Panc1 (cell line): Measurements from ENCODE around the gene PLCL1. TPM values are rescaled to one million over a fixed set of nuclear protein-coding genes. Genes with fewer than 3 reads are reported as not detected.

Source experiments
- ATAC-seq: fragments of 200-7000 bp; cut with Tn5 transposase; 2 replicates; pipeline ENCODE4 v1.9.1; 2020; ENCODE audit warnings: mild to moderate bottlenecking, moderate library complexity
- BruUV-seq: library from RNA; stranded (reverse); fragments of 400-500 nt; replicated peaks from 2 replicates; lab custom pipeline; 2021; lab: Mats Ljungman, UMichigan
- CTCF ChIA-PET: fragments of 300-600 bp; sonication (Branson Sonifier 250); formaldehyde crosslinking; loops from one replicate; lab custom pipeline; 2022; ENCODE audit warnings: antibody characterized with exemption; lab: Charles Lee
- POLR2A ChIA-PET: fragments of 300-600 bp; sonication (Branson Sonifier 250); formaldehyde crosslinking; loops from one replicate; lab custom pipeline; 2022; ENCODE audit warnings: antibody characterized with exemption; lab: Charles Lee
- DNase-seq: peaks from one replicate; pipeline ENCODE4 v3.0.0-alpha.2; 2010; ENCODE audit warnings: low read depth, low spot score
- H3K27ac ChIP-seq: 2 replicates; pipeline ENCODE4 v1.5.1; 2011; ENCODE audit warnings: mild to moderate bottlenecking, low read length, inconsistent platforms
- H3K27me3 ChIP-seq: fragments of 200-500 bp; sonication (Bioruptor generic); 2 replicates; pipeline ENCODE4 v1.6.0; 2014; ENCODE audit warnings: low read length, inconsistent platforms; ENCODE audit not compliant: control insufficient read depth, insufficient read depth
- H3K36me3 ChIP-seq: fragments of 200-500 bp; sonication (Bioruptor generic); 2 replicates; pipeline ENCODE4 v1.5.1; 2014; ENCODE audit warnings: inconsistent platforms, mild to moderate bottlenecking, low read length, moderate library complexity; ENCODE audit not compliant: control insufficient read depth, insufficient read depth
- H3K4me1 ChIP-seq: 2 replicates; pipeline ENCODE4 v1.5.1; 2011; ENCODE audit warnings: inconsistent platforms, mild to moderate bottlenecking, low read length, moderate library complexity; ENCODE audit not compliant: control insufficient read depth, insufficient read depth
- H3K4me3 ChIP-seq, 2 experiments: 2 replicates each; pipeline ENCODE4 v1.5.1; 2011 to 2012; ENCODE audit warnings: low read depth in 2 of 2, low read length in 2 of 2, mild to moderate bottlenecking in 2 of 2, inconsistent platforms in 1 of 2, moderate library complexity in 1 of 2
- H3K9me3 ChIP-seq: fragments of 200-500 bp; sonication (Bioruptor generic); 2 replicates; pipeline ENCODE4 v1.5.1; 2014; ENCODE audit warnings: low read depth, mild to moderate bottlenecking, inconsistent platforms, low read length, moderate library complexity; ENCODE audit not compliant: control insufficient read depth, insufficient read depth
- POLR2AphosphoS5 ChIP-seq: IDR thresholded peaks from 2 replicates; pipeline ENCODE4 v1.6.1; 2012; ENCODE audit warnings: mild to moderate bottlenecking, low read depth, low read length, moderate library complexity
- SIN3A ChIP-seq: IDR thresholded peaks from 2 replicates; pipeline ENCODE4 v1.6.1; 2012; ENCODE audit warnings: low read depth, mild to moderate bottlenecking, low read length, moderate library complexity, borderline replicate concordance; ENCODE audit not compliant: insufficient read depth
- TCF7L2 ChIP-seq: IDR thresholded peaks from 2 replicates; pipeline ENCODE4 v1.6.1; 2011; ENCODE audit warnings: mild to moderate bottlenecking, low read depth, low read length, inconsistent platforms
- in situ Hi-C: cut with HindIII; loops from 2 replicates; pipeline ENCODE4 v1.10.0; 2016; ENCODE audit warnings: low sequenced_read_pairs, low pct_unique_long_range_greater_than_20kb
- intact Hi-C: fragments of 100-400 bp; cut with micrococcal nuclease; formaldehyde crosslinking; loops from one replicate; pipeline ENCODE4 v1.10.0; 2022; ENCODE audit not compliant: unreplicated experiment
- total RNA-seq: library from RNA; stranded (reverse); gene quantifications from one replicate; pipeline ENCODE4 v1.2.1, GENCODE V29; 2021; ENCODE audit not compliant: unreplicated experiment
- TF ChIP-seq, protein P1 (sequence below): fragments of 450-650 bp; IDR thresholded peaks from 2 replicates; pipeline ENCODE4 v1.5.1; 2017; ENCODE audit warnings: mild to moderate bottlenecking
- TF ChIP-seq, protein P2 (sequence below), 2 experiments: IDR thresholded peaks; 2 replicates each; pipeline ENCODE4 v1.6.1; 2011 to 2012; ENCODE audit warnings: low read depth in 2 of 2, control low read depth in 1 of 2, low read length in 1 of 2, mild to moderate bottlenecking in 1 of 2, moderate library complexity in 1 of 2; ENCODE audit not compliant: insufficient read depth in 1 of 2

PLCL1 gene
- total RNA-seq, 1 experiment from 2014 or later: not detected

DNA sequence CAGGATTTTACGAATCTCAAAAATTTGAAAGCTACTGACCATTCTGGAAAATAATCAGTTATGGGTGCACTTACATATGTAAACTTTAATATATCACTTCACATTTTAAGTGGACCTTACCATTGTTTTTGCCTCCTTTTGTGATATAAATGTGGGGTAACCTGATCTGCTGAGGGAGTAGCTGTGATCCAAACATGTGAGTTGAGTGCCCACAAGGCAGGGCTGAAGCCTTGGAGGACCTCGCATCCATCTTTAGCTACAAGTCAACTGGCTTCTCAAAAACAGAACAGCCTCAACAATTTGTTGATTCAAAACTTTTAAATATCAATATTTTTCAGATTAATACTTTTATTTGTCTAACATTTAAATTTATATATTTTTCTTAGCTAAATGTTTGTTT lies 178.2 kb downstream of the PLCL1 start:
- BruUV-seq: no TSS peak

GRCh38 chr2:197985029-197985638 lies 180.7 kb downstream of the PLCL1 start:
- ChIA-PET CTCF (no interaction called here), POLR2A (no interaction called here)
- Histone ChIP-seq H3K9me3 (no peaks in the 10 kb centered on the region), H3K36me3 (no peaks in the 10 kb centered on the region), H3K27me3 (peaks cover 3% of the 10 kb centered on the region; the same call in 1 of the 2 replicates), H3K4me3 (no peak overlapping the region), H3K27ac (no peak overlapping the region), H3K4me1 (no peaks in the 10 kb centered on the region; the same call in 1 of the 2 replicates)
- intact Hi-C loops (no loop called here), in situ Hi-C loops (no loop called here)
- no TSS peak for BruUV-seq
- DNase-seq: no peak
- no peak for ATAC-seq
- TF ChIP-seq, protein P1, sequence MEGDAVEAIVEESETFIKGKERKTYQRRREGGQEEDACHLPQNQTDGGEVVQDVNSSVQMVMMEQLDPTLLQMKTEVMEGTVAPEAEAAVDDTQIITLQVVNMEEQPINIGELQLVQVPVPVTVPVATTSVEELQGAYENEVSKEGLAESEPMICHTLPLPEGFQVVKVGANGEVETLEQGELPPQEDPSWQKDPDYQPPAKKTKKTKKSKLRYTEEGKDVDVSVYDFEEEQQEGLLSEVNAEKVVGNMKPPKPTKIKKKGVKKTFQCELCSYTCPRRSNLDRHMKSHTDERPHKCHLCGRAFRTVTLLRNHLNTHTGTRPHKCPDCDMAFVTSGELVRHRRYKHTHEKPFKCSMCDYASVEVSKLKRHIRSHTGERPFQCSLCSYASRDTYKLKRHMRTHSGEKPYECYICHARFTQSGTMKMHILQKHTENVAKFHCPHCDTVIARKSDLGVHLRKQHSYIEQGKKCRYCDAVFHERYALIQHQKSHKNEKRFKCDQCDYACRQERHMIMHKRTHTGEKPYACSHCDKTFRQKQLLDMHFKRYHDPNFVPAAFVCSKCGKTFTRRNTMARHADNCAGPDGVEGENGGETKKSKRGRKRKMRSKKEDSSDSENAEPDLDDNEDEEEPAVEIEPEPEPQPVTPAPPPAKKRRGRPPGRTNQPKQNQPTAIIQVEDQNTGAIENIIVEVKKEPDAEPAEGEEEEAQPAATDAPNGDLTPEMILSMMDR: no peak
- no peak for TF ChIP-seq SIN3A
- no peak for TF ChIP-seq TCF7L2
- TF ChIP-seq POLR2AphosphoS5: no peak
- TF ChIP-seq, protein P2, sequence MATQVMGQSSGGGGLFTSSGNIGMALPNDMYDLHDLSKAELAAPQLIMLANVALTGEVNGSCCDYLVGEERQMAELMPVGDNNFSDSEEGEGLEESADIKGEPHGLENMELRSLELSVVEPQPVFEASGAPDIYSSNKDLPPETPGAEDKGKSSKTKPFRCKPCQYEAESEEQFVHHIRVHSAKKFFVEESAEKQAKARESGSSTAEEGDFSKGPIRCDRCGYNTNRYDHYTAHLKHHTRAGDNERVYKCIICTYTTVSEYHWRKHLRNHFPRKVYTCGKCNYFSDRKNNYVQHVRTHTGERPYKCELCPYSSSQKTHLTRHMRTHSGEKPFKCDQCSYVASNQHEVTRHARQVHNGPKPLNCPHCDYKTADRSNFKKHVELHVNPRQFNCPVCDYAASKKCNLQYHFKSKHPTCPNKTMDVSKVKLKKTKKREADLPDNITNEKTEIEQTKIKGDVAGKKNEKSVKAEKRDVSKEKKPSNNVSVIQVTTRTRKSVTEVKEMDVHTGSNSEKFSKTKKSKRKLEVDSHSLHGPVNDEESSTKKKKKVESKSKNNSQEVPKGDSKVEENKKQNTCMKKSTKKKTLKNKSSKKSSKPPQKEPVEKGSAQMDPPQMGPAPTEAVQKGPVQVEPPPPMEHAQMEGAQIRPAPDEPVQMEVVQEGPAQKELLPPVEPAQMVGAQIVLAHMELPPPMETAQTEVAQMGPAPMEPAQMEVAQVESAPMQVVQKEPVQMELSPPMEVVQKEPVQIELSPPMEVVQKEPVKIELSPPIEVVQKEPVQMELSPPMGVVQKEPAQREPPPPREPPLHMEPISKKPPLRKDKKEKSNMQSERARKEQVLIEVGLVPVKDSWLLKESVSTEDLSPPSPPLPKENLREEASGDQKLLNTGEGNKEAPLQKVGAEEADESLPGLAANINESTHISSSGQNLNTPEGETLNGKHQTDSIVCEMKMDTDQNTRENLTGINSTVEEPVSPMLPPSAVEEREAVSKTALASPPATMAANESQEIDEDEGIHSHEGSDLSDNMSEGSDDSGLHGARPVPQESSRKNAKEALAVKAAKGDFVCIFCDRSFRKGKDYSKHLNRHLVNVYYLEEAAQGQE (IDR thresholded peaks at IDR 0.05; ENCODE audit: insufficient read depth in 1 of 2, low read depth in 2 of 2, low read length in 1 of 2): no peak

More for the DNA sequence above, 178.2 kb downstream of the PLCL1 start:
- H3K4me3 ChIP-seq: no peak overlapping the region
- DNase-seq: no peak
- POLR2A ChIA-PET: interaction anchor here (0.7 kb wide), 1 partner anchor 688 kb away, joined by 10 read pairs; no protein-coding TSS in a partner anchor
- H3K4me1 ChIP-seq: no peaks in the 10 kb centered on the region; the same call in 1 of the 2 replicates
- intact Hi-C loops (no loop called here), in situ Hi-C loops (no loop called here)
- TF ChIP-seq POLR2AphosphoS5 (no peak), TCF7L2 (no peak), SIN3A (no peak)
- TF ChIP-seq, protein P2 (IDR thresholded peaks at IDR 0.05; ENCODE audit: insufficient read depth in 1 of 2, low read depth in 2 of 2, low read length in 1 of 2): no peak
- TF ChIP-seq, protein P1: no peak
- H3K27me3 ChIP-seq: peaks cover 3% of the 10 kb centered on the region; the same call in 1 of the 2 replicates
- ATAC-seq: no peak
- H3K9me3 ChIP-seq: no peaks in the 10 kb centered on the region
- no peaks in the 10 kb centered on the region for H3K36me3 ChIP-seq
- no peak overlapping the region for H3K27ac ChIP-seq
- CTCF ChIA-PET: no interaction called here
